HG02610 (cell line): ENCODE measurements around the gene CSPG5.

Source experiments
- ATAC-seq: cut with Tn5 transposase; IDR thresholded peaks from one replicate; pipeline ENCODE4 v1.9.1; 2021; ENCODE audit warnings: mild to moderate bottlenecking, moderate library complexity; ENCODE audit not compliant: unreplicated experiment

CSPG5 gene

GRCh38 chr3:47588053-47588452 lies 9.4 kb upstream of the CSPG5 start:
- no peak for ATAC-seq

- no peak for ATAC-seq
These were observed 8.1 kb upstream of the CSPG5 start for GRCh38 chr3:47586746-47587145.

GRCh38 chr3:47583320-47584075 lies 4.8 kb upstream of the CSPG5 start:
- no peak for ATAC-seq

- ATAC-seq: no peak
These were observed 3.2 kb upstream of the CSPG5 start for GRCh38 chr3:47581835-47582234.

GRCh38 chr3:47581422-47581821 lies 2.8 kb upstream of the CSPG5 start:
- no peak for ATAC-seq

GRCh38 chr3:47580481-47580880 lies 1.8 kb upstream of the CSPG5 start:
- no peak for ATAC-seq

GRCh38 chr3:47579875-47580274 lies 1.2 kb upstream of the CSPG5 start:
- ATAC-seq: no peak

- no peak for ATAC-seq
These were observed 489 bp downstream of the CSPG5 start for GRCh38 chr3:47578119-47578632.

- no peak for ATAC-seq
These were observed 1.0 kb downstream of the CSPG5 start for GRCh38 chr3:47577583-47578118.

- no peak for ATAC-seq
These were observed 5.2 kb downstream of the CSPG5 start for GRCh38 chr3:47573190-47574172.

GRCh38 chr3:47571391-47572175 lies 7.1 kb downstream of the CSPG5 start:
- ATAC-seq: no peak

- ATAC-seq: no peak
These were observed 9.8 kb downstream of the CSPG5 start for GRCh38 chr3:47568901-47569300.

GRCh38 chr3:47567149-47567548 lies 11.5 kb downstream of the CSPG5 start:
- ATAC-seq: no peak

- ATAC-seq: no peak
These were observed 12.0 kb downstream of the CSPG5 start for GRCh38 chr3:47566667-47567066.

GRCh38 chr3:47565734-47566550 lies 12.7 kb downstream of the CSPG5 start:
- ATAC-seq: no peak

- ATAC-seq: no peak
These were observed 22.3 kb downstream of the CSPG5 start for GRCh38 chr3:47556351-47556750.

GRCh38 chr3:47554335-47554734 lies 24.3 kb downstream of the CSPG5 start:
- no peak for ATAC-seq

GRCh38 chr3:47553407-47553806 lies 25.3 kb downstream of the CSPG5 start:
- ATAC-seq: no peak

- no peak for ATAC-seq
These were observed 36.0 kb downstream of the CSPG5 start for GRCh38 chr3:47542471-47543173.
